ENCODE measurements around the gene CFAP90. TPM values are rescaled to one million over a fixed set of nuclear protein-coding genes. Genes with fewer than 3 reads are reported as not detected.

The CFAP90 gene
- total RNA-seq, 2 donors from 2014 or later = 0.80 to 0.88 TPM

- H3K27me3 Mint-ChIP-seq (ENCODE audit: insufficient read depth) = peaks cover 19% of the 10 kb centered on the region
- TF ChIP-seq, protein P1, sequence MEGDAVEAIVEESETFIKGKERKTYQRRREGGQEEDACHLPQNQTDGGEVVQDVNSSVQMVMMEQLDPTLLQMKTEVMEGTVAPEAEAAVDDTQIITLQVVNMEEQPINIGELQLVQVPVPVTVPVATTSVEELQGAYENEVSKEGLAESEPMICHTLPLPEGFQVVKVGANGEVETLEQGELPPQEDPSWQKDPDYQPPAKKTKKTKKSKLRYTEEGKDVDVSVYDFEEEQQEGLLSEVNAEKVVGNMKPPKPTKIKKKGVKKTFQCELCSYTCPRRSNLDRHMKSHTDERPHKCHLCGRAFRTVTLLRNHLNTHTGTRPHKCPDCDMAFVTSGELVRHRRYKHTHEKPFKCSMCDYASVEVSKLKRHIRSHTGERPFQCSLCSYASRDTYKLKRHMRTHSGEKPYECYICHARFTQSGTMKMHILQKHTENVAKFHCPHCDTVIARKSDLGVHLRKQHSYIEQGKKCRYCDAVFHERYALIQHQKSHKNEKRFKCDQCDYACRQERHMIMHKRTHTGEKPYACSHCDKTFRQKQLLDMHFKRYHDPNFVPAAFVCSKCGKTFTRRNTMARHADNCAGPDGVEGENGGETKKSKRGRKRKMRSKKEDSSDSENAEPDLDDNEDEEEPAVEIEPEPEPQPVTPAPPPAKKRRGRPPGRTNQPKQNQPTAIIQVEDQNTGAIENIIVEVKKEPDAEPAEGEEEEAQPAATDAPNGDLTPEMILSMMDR (conservative IDR thresholded peaks at IDR 0.05) = no peak
- H3K27ac ChIP-seq (ENCODE audit: low read depth, low read length) = no peak overlapping the region
- DNase-seq = no peak
- H3K27me3 ChIP-seq (ENCODE audit: control insufficient read depth, insufficient read depth, low read length, poor library complexity, severe bottlenecking) = peaks cover 45% of the 10 kb centered on the region
- H3K4me1 Mint-ChIP-seq = peaks cover 10% of the 10 kb centered on the region
- no peak overlapping the region for H3K27ac Mint-ChIP-seq
- peaks cover 7% of the 10 kb centered on the region for H3K4me1 ChIP-seq (ENCODE audit: control insufficient read depth, insufficient read depth, low read length)
- no peaks in the 10 kb centered on the region for H3K9me3 Mint-ChIP-seq
- no peak overlapping the region for H3K4me3 ChIP-seq (ENCODE audit: low read length)
- H3K36me3 Mint-ChIP-seq (ENCODE audit: low read depth) = peaks cover 15% of the 10 kb centered on the region
- 91 to 94% methylated on average over 3 of the region's 3 CpGs for WGBS, 2 experiments (ENCODE audit: insufficient coverage in 1 of 2, insufficient read length in 1 of 2)
- H3K36me3 ChIP-seq (ENCODE audit: control insufficient read depth, insufficient read depth, low read length) = peaks cover 7% of the 10 kb centered on the region
- no peak overlapping the region for H3K4me3 Mint-ChIP-seq
- no peaks in the 10 kb centered on the region for H3K9me3 ChIP-seq (ENCODE audit: control insufficient read depth, low read length)
- no peak overlapping the region for H3K9ac ChIP-seq (ENCODE audit: extremely low read depth, low read length, poor library complexity, severe bottlenecking)
Observed at GRCh38 chr5:7813576-7813975, 37.4 kb downstream of the CFAP90 start.

- DNase-seq = no peak
- no peak overlapping the region for H3K27ac Mint-ChIP-seq
- H3K36me3 Mint-ChIP-seq (ENCODE audit: low read depth) = peaks cover 18% of the 10 kb centered on the region
- Histone ChIP-seq H3K9ac (ENCODE audit: extremely low read depth, low read length, poor library complexity, severe bottlenecking) (no peak overlapping the region), H3K4me1 (ENCODE audit: control insufficient read depth, insufficient read depth, low read length) (peaks cover 7% of the 10 kb centered on the region), H3K27ac (ENCODE audit: low read depth, low read length) (no peak overlapping the region), H3K4me3 (ENCODE audit: low read length) (no peak overlapping the region), H3K27me3 (ENCODE audit: control insufficient read depth, insufficient read depth, low read length, poor library complexity, severe bottlenecking) (peaks cover 51% of the 10 kb centered on the region), H3K9me3 (ENCODE audit: control insufficient read depth, low read length) (no peaks in the 10 kb centered on the region), H3K36me3 (ENCODE audit: control insufficient read depth, insufficient read depth, low read length) (peaks cover 7% of the 10 kb centered on the region)
- TF ChIP-seq, protein P1 (conservative IDR thresholded peaks at IDR 0.05) = no peak
- peaks cover 24% of the 10 kb centered on the region for H3K27me3 Mint-ChIP-seq (ENCODE audit: insufficient read depth)
- no peaks in the 10 kb centered on the region for H3K9me3 Mint-ChIP-seq
- WGBS, 2 experiments (ENCODE audit: insufficient coverage in 1 of 2, insufficient read length in 1 of 2) = 94% methylated on average over 2 of the region's 2 CpGs; no CpG with 5 or more reads in 1 of the 2 experiments
- H3K4me1 Mint-ChIP-seq = peaks cover 10% of the 10 kb centered on the region
- H3K4me3 Mint-ChIP-seq = no peak overlapping the region
Observed at GRCh38 chr5:7813007-7813406, 37.9 kb downstream of the CFAP90 start.

GRCh38 chr5:7811715-7812114 lies 39.2 kb downstream of the CFAP90 start:
- peaks cover 9% of the 10 kb centered on the region for H3K4me1 Mint-ChIP-seq

More at GRCh38 chr5:7811715-7812114, 39.2 kb downstream of the CFAP90 start:
- DNase-seq = no peak
- Mint-ChIP-seq H3K9me3 (no peaks in the 10 kb centered on the region), H3K27me3 (ENCODE audit: insufficient read depth) (peaks cover 35% of the 10 kb centered on the region), H3K4me3 (no peak overlapping the region), H3K27ac (no peak overlapping the region), H3K36me3 (ENCODE audit: low read depth) (peaks cover 28% of the 10 kb centered on the region)
- H3K36me3 ChIP-seq (ENCODE audit: control insufficient read depth, insufficient read depth, low read length) = peaks cover 1% of the 10 kb centered on the region
- no peaks in the 10 kb centered on the region for H3K9me3 ChIP-seq (ENCODE audit: control insufficient read depth, low read length)
- WGBS, 2 experiments (ENCODE audit: insufficient coverage in 1 of 2, insufficient read length in 1 of 2) = 93% methylated on average over 3 to 5 of the region's 5 CpGs
- TF ChIP-seq, protein P1 (conservative IDR thresholded peaks at IDR 0.05) = no peak
- no peak overlapping the region for H3K9ac ChIP-seq (ENCODE audit: extremely low read depth, low read length, poor library complexity, severe bottlenecking)
- H3K4me1 ChIP-seq (ENCODE audit: control insufficient read depth, insufficient read depth, low read length) = peaks cover 7% of the 10 kb centered on the region
- no peak overlapping the region for H3K4me3 ChIP-seq (ENCODE audit: low read length)
- H3K27ac ChIP-seq (ENCODE audit: low read depth, low read length) = no peak overlapping the region
- peaks cover 64% of the 10 kb centered on the region for H3K27me3 ChIP-seq (ENCODE audit: control insufficient read depth, insufficient read depth, low read length, poor library complexity, severe bottlenecking)
